Osteoblast (primary cell): ENCODE data around the gene CAP2. TPM values are rescaled to one million over a fixed set of nuclear protein-coding genes. Genes with fewer than 3 reads are reported as not detected.

Experiments used
- DNase-seq: peaks from one replicate; pipeline ENCODE4 v3.0.0; 2011; ENCODE audit warnings: low spot score, mixed read lengths; ENCODE audit not compliant: insufficient read length; ENCODE audit errors: missing footprints
- H2AFZ ChIP-seq: 2 replicates; pipeline ENCODE4 v1.6.0; 2011; ENCODE audit warnings: mild to moderate bottlenecking, low read length
- H3K27ac ChIP-seq: 2 replicates; pipeline ENCODE4 v1.5.1; 2011; ENCODE audit warnings: mild to moderate bottlenecking, low read depth, low read length, moderate library complexity
- H3K27me3 ChIP-seq: 2 replicates; pipeline ENCODE4 v1.6.0; 2012; ENCODE audit warnings: mild to moderate bottlenecking, control low read depth, inconsistent platforms, low read length, moderate library complexity; ENCODE audit not compliant: insufficient read depth
- H3K36me3 ChIP-seq: 2 replicates; pipeline ENCODE4 v1.5.1; 2011; ENCODE audit warnings: mild to moderate bottlenecking, low read length, control low read depth, moderate library complexity; ENCODE audit not compliant: insufficient read depth
- H3K4me1 ChIP-seq: 2 replicates; pipeline ENCODE4 v1.5.1; 2011; ENCODE audit warnings: mild to moderate bottlenecking, low read length, control low read depth, moderate library complexity; ENCODE audit not compliant: insufficient read depth
- H3K4me2 ChIP-seq: 2 replicates; pipeline ENCODE4 v1.6.0; 2011; ENCODE audit warnings: mild to moderate bottlenecking, low read length; ENCODE audit not compliant: insufficient read depth
- H3K4me3 ChIP-seq: fragments of 200-600 bp; sonication (generic); 3 replicates; pipeline ENCODE4 v1.5.1; 2012; ENCODE audit warnings: mild to moderate bottlenecking, low read length, inconsistent platforms; ENCODE audit not compliant: insufficient read depth
- H3K79me2 ChIP-seq: 2 replicates; pipeline ENCODE4 v1.6.0; 2012; ENCODE audit warnings: mild to moderate bottlenecking, low read length, control low read depth, inconsistent platforms; ENCODE audit not compliant: insufficient read depth
- H3K9me3 ChIP-seq: 2 replicates; pipeline ENCODE4 v1.5.1; 2011; ENCODE audit warnings: low read depth, low read length, control low read depth
- H4K20me1 ChIP-seq: 2 replicates; pipeline ENCODE4 v1.6.0; 2012; ENCODE audit warnings: mild to moderate bottlenecking, low read length, control low read depth; ENCODE audit not compliant: insufficient read depth
- CTCF ChIP-seq: IDR thresholded peaks from 2 replicates; pipeline ENCODE4 v1.5.1; 2011; ENCODE audit warnings: mild to moderate bottlenecking, low read depth, low read length, moderate library complexity; ENCODE audit errors: extremely low read depth
- total RNA-seq: library from RNA; depleted of rRNA; stranded (reverse); fragments of >200 nt; gene quantifications from 2 replicates; pipeline ENCODE4 v1.2.3, GENCODE V29; 2012

Gene CAP2
- total RNA-seq, 1 donor: 12.3 TPM

GRCh38 chr6:17551383-17551958, 158.1 kb downstream of the CAP2 start:
- H3K79me2 ChIP-seq: no peaks in the 10 kb centered on the region
- H3K4me1 ChIP-seq: no peaks in the 10 kb centered on the region
- DNase-seq: no peak
- H3K27ac ChIP-seq: no peak overlapping the region
- H4K20me1 ChIP-seq: no peaks in the 10 kb centered on the region
- H3K4me2 ChIP-seq: no peak overlapping the region
- TF ChIP-seq CTCF: no peak
- no peaks in the 10 kb centered on the region for H3K36me3 ChIP-seq
- no peak overlapping the region for H2AFZ ChIP-seq
- H3K4me3 ChIP-seq: no peak overlapping the region
- H3K27me3 ChIP-seq: no peaks in the 10 kb centered on the region
- H3K9me3 ChIP-seq: no peaks in the 10 kb centered on the region

GRCh38 chr6:17552861-17553260, 159.5 kb downstream of the CAP2 start:
- no peaks in the 10 kb centered on the region for H3K4me1 ChIP-seq
- H3K4me2 ChIP-seq: no peak overlapping the region
- no peak overlapping the region for H2AFZ ChIP-seq
- no peaks in the 10 kb centered on the region for H3K9me3 ChIP-seq
- TF ChIP-seq CTCF: no peak
- no peaks in the 10 kb centered on the region for H3K79me2 ChIP-seq
- no peak overlapping the region for H3K4me3 ChIP-seq
- no peak overlapping the region for H3K27ac ChIP-seq
- H3K36me3 ChIP-seq: no peaks in the 10 kb centered on the region
- H4K20me1 ChIP-seq: no peaks in the 10 kb centered on the region
- no peaks in the 10 kb centered on the region for H3K27me3 ChIP-seq
- DNase-seq: no peak

DNA sequence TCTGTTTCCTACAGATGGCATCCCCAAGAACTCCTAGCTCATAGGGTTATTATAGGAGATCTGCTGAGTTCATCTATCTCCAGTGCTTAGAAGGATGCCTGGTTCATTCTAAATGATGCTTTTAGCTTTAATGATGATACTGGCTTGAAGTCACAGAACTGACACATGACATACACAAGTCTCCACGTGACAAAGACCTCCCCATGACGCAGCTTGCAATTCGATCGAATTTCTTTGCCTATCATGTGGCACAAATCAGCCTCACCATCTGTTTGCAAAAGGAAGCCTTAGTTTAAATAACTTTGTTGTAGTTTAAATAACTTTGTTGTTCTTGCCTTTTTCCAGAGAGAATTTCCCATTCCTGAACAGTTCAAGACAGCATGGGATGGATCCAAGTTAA, 162.6 kb downstream of the CAP2 start:
- H3K27ac ChIP-seq: no peak overlapping the region
- H4K20me1 ChIP-seq: no peaks in the 10 kb centered on the region
- H3K4me3 ChIP-seq: no peak overlapping the region
- no peak overlapping the region for H3K4me2 ChIP-seq
- no peak overlapping the region for H2AFZ ChIP-seq
- no peaks in the 10 kb centered on the region for H3K79me2 ChIP-seq
- no peak for DNase-seq
- H3K9me3 ChIP-seq: no peaks in the 10 kb centered on the region
- H3K36me3 ChIP-seq: no peaks in the 10 kb centered on the region
- no peaks in the 10 kb centered on the region for H3K4me1 ChIP-seq
- H3K27me3 ChIP-seq: no peaks in the 10 kb centered on the region
- TF ChIP-seq CTCF: no peak

DNA sequence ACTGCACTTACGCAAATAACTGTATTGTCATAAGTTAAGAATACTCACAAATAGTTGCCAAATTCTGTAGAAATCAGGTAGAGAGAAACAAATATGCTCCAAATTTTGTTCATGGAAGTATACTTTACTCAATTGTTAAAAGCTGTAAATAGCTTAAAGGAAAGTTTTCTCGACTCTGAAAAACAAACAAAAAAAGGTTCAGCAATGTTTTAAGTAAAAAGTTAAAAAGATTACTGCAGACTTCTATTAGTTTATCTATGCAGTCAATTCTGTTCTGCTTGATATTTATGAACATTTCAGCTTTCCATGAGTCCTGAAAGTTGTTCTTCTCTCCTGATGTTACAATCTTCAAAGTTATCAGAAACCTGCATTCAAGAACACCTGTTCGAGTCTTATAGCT, 169.2 kb downstream of the CAP2 start:
- no peak for DNase-seq
- Histone ChIP-seq H3K4me2 (no peak overlapping the region), H3K36me3 (no peaks in the 10 kb centered on the region), H3K27me3 (no peaks in the 10 kb centered on the region), H3K4me3 (no peak overlapping the region), H3K9me3 (peaks cover 3% of the 10 kb centered on the region), H2AFZ (no peak overlapping the region), H3K79me2 (no peaks in the 10 kb centered on the region), H3K4me1 (no peaks in the 10 kb centered on the region), H4K20me1 (no peaks in the 10 kb centered on the region), H3K27ac (no peak overlapping the region)
- no peak for TF ChIP-seq CTCF
